Right forelimb (tissue), 1 donor: ENCODE measurements around the gene TYMS.
"Not testable (repeated sequence)": the region's sequence is repeated elsewhere in the genome, so short reads cannot be mapped to it uniquely, and the experiment has no call there.

Experiments
- DNase-seq: peaks from one replicate; pipeline ENCODE4 v3.0.0-alpha.2; 2018

Gene TYMS

DNA sequence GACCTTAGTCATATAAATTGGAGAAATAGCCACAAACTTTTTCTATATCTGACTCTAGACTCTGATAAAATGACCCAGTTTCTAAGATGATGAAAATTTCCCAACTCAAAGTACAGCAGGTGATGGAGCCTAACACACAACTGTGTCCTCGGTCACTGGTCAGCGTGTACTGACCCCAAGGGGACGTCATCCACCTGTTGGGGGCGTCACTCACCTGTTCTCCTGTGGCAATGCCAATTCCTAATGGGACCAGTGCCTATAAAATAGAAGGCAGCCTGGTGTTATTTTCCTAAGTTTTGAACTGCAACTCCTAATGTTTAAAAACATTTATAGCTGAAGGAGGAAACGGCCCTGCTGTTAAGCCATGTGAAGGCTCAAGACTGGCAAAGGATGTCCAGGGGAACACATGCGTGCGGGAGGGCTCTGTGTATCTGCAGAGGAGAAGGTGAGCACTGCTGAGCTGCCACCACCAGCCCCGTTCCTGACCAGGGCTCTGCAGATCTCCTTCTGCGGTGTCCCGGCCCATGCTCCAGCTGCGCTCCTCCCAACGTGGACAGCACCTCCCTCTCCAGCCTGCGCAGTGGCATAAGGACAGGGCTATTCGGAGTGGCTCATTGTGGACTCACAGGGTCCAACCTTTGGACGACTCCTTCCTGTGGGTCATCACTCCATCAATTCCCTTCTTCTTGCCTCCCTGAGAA is 21.2 kb downstream of the TYMS start:
- DNase-seq = no peak

GRCh38 chr18:679516-679915 is 22.1 kb downstream of the TYMS start:
- no peak for DNase-seq

DNA sequence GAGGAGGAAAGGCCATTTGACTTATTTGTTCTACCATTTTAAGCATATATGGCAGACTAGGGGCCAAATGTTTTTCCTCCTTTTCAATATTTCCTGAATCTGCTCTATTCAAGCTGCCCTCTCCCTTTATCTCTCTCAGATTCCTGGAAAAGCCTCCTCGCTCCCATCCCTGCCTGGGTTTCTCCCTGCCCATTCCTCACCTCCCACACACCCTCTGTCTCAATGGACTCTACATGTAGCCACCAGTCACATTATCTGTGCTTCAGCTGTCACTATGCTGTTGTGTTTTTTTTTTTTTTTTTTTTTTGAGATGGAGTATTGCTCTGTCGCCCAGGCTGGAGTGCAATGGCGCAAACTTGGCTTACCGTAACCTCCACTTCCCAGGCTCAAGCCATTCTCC is 22.9 kb downstream of the TYMS start:
- DNase-seq = no peak

GRCh38 chr18:681985-682384 is 24.5 kb downstream of the TYMS start:
- DNase-seq = no peak

DNA sequence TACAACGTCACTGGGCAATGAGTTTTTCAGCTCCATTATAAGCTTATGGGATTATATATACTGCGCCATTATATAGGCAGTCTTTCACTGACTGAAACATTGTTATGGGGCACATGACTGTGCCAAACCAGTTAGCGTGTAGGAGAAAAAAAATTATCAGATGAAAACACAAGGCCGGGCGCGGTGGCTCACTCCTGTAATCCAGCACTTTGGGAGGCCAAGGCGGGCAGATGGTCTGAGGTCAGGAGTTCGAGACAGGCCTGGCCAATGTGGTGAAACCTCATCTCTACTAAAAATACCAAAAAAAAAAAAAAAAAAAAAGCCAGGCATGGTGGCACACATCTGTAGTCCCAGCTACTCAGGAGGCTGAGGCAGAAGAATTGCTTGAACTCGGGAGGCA is 25.0 kb downstream of the TYMS start:
- not testable (repeated sequence) for DNase-seq

DNA sequence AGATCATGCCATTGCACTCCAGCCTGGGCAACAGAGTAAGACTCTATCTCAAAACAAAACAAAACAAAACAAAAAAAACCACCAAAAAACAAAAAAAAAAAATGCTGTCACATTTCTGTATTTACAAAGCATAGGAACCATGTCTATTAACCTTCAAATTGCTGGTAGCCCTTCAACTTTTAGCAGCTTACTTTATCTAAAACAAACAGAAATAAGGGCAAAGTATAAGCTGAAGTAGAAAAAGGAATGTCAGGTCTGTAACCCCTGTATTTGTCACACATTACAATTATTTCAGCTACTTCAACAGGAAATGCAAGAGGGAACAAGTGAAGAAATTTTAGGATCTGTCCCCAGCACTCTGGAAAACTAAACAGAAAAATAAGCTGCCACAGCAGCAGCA is 25.4 kb downstream of the TYMS start:
- no peak for DNase-seq

- DNase-seq = no peak
These were observed 26.1 kb downstream of the TYMS start for GRCh38 chr18:683531-683930.

GRCh38 chr18:685438-685837 is 28.0 kb downstream of the TYMS start:
- no peak for DNase-seq

DNA sequence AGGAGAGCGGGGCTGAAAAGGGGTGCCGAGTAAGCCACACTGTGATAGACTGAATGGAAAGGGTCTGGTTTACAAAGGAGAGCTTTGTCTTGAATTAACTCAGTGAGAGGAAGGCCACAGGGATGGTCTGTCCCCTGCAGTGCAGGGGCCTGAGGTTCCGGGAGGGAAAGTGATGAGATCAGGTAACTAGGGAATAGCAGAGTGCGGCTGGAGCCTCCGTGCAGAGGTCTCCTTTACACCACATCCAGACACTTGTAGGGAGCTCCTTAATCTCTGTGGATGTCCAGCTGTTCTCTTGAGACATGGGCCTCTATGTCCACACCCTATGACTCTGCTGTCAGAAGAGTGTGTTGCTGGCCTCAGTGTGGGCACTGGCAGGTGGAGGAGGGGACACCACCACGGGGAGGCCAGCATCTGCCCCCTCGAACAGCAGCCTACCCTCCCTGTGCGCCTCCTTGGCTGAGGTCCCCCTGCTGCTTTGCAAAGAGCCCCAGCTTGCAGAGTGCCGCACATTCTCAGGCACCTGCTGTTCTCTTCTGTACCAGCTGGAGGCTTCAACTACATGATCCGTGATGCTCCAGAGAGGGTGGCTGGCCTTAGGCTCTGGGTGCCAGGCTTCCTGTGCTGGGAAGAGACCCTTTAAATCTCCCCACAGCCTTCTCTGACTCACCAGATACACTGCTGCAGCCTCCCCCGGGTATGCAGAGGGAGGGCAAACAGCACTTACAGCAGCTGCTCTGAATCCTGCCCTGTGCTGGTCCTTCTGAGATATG is 29.1 kb downstream of the TYMS start:
- no peak for DNase-seq

GRCh38 chr18:688323-688722 is 30.9 kb downstream of the TYMS start:
- no peak for DNase-seq

DNA sequence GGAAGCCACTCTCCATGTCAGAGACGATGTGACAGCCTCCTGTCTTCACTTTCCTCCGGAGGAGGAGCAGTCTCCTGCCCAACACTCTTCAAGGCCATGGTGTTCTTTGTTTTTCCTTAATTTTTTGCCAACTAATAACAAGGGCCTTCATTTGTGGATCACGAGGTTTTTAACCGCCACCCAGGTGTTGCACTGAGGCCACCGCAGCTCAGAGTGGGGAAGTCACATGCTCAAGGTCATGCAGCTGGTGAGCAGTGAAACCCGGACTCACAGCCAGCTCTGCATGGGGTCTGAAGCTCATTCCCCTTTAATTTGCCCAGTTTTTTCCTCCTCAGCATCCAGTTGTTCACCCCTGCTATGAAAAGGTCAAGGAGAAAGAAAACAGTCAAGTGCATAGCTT is 35.4 kb downstream of the TYMS start:
- no peak for DNase-seq

DNA sequence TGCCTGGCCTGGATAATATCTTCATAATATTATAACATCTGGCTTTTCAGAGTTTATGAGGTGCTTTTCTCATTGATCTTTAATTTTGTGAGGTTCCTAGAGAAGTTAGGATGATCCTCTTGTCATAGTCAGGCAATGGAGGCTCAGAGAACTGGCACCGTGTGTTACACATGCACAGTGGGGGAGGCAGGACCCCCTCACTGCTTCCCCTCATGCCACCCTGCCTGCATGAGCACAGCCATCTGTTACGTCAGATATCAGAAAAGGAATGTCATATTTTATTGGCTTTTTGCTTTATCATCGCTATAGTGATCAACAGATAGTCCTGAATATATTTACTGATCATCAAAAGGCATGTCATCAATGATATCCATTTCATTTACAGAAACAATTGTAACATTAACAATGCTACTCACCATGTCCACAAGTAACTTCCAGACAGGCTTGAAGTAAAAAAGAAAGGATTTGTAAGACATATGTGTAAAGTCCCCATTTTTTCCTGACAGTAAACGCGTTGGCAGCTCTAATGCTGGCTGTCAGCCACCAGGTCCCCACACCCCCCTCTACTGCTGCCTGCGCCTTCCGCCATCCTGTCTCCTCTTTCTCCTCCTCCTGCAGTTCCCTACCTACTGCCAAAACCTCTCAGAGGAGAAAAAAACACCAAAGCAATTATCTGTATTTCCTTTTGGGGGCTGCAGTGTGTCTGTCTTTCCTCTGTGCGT is 36.2 kb downstream of the TYMS start:
- DNase-seq = no peak

GRCh38 chr18:697012-697411 is 39.6 kb downstream of the TYMS start:
- DNase-seq = no peak

- no peak for DNase-seq
These were observed 40.3 kb downstream of the TYMS start for GRCh38 chr18:697800-698199.

DNA sequence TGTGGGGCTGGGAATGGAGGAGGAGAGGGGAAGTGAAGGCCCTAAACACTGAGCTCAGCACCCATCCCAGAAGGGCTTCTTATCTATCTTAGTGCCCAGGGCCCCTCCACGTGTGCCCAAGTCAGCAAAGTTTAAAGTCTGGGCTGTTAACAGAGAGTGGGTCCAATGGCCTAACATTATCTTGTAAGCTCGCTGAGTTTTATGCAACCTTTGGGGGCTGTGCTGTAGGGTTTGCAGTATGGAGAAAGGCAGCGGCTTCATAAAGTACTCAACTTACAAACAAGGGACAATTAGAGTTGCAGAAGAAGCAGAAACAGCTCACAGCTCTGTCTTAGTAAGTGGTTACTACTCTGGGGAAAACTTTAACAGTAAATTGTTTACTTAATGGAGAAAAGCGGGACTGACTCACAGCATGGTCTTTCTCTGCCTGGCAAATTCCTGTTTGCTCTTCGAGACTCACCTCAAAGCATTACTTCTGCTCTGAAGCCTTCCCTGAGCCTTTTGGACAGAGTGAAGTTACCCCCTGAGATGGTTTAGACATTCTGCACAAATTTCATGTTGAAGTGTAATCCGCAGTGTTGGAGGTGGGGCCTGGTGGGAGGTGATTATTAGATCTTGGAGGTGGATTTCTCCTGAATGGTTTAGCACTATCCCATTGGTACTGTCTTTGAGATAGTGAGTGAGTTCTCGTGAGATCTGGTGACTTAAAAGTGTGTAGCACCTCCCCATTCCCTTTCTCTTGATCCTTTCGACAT is 45.9 kb downstream of the TYMS start:
- DNase-seq = no peak

DNA sequence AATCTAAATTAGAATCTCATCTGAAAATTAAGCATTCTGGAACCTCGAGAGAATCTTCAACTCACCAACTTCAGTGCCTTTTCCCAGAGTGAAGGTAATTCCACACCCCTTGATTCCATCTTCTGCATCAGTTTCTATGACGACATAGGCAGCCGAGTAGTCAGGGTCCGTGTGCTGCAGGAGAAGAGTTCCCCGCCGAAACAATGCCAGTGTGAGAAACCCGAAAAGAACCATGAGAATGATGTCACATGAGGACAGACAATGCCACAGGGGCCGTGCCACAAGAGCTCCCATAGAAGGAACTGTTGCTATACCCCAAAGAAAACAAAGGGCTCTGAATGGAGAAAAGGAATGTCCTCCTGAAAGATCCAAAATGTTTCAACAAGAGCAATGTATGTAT is 49.0 kb downstream of the TYMS start:
- DNase-seq = no peak

DNA sequence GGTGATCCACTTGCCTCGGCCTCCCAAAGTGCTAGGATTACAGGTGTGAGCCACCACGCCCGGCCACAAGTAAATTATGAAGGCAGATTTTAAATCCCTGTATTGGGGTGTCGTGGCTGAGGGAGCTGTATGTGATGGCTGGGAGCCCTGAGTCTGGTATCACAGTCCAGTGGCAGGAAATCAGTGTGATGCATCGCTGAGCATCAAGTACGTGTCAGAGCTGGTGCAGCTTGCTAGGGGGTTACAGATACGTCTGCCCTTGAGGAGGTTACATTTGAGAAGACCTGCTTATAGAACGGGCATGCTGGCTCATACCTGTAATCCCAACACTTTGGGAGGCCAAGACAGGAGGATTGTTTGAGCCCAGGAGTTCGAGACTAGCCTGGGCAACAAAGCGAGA is 50.6 kb downstream of the TYMS start:
- no peak for DNase-seq

- no peak for DNase-seq
These were observed 52.3 kb downstream of the TYMS start for GRCh38 chr18:709771-710170.

DNA sequence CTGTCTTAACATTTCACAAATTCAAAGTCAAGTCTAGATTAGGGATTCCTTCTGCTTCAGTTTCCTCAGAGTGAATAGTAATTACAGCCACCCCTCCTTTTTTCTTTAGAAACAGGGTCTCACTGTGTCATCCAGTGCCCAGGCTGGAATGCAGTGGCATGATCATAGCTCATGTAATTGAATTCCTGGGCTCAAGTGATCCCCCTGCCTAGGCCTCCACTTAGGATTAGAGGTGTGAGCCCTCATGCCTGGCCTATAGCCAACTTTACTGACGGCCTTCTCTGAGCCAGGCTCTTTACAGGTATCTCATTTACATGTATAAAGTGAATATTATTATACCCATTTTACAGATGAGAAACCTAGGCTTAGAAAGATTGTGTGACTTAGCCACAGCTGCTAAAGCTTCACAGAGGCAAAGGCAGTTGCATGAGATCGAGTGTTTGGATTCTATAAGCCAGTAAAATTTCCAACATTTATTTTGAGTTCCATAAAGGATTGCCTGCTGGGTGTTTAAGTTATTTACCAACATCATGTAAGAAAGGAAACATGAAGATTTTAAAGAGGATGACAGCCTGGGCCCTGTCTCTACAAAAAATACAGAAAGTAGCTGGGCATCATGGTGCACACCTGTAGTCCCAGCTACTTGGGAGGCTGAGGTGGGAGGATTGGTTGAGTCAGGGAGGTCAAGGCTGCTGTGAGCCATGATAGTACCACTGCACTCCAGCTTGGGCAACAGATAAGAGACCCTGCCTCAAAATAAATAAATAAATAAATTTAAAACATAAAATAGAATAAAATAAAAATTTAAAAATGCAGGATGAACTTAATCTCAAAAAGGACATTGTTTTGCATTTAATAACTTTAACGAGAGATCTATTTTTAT is 53.2 kb downstream of the TYMS start:
- DNase-seq = no peak

GRCh38 chr18:711310-711656 is 53.8 kb downstream of the TYMS start:
- no peak for DNase-seq

DNA sequence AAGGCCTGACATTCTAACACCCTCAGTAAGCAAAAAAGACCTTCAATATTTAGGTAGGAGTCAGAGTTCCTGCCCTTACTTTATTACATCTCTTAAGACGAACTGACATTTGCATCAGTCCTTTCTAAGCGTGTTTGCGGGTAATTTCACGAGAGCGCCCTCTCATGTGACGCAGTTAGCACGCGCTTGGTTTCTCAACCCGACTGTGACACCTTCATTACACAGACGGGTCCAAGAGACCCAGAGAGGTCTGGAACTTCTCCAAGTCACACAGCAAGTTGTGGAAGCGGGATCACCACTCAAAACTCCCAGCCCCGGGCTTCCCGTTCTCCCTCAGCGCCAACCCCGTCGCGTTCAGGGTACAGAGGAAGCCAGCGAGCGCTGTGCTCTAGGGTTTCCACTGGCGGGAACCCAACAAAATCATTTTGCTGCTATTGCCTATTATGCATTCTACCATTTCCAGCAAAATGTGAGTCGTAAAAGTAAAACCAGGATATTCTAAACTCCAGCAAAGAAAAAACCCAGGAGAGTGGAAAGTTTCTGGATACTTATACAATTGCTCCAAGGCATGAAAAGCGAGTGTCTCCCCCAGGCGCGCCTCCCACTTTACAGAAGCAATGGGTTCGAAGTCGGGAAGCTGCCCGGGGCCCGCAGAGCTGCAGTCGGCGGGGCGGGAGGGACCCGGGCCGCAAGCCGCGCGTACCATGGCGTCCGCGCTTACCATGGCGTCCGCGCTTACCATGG is 54.4 kb downstream of the TYMS start:
- peak; percentile 73 for DNase-seq
